ENCODE measurements around the gene OARD1. TPM values are rescaled to one million over a fixed set of nuclear protein-coding genes. Genes with fewer than 3 reads are reported as not detected.

OARD1 gene
- total RNA-seq, 1 experiment from 2014 or later, result 33.7 TPM

DNA sequence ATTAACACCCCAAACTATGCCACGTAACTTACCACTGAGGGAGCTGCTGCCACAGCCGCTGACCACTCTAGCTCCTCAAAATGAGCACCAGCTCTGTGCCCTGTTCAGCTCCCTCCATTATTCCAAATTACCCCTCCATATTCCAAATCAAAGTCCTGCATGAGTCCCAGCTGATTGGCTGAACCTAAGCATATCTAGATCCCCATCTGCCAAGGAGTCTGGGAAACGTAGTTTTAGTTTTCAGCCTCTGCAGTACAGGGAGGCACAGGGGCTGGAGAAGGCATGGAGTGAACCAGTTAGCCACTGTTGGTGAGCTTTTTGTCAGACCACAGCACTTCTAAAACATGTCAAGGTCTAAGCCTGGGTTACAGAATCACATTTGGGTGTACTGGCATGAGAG is 49.0 kb downstream of the OARD1 start:
- POLR2A ChIA-PET, result no interaction called here
- peaks cover 14% of the 10 kb centered on the region for H3K4me1 Mint-ChIP-seq
- H3K27ac Mint-ChIP-seq, result no peak overlapping the region
- peaks cover 3% of the 10 kb centered on the region; the same call in 1 of the 2 replicates for H3K27me3 Mint-ChIP-seq (ENCODE audit: low read depth)
- ATAC-seq (no peak), DNase-seq (ENCODE audit: low spot score) (no peak)
- TF ChIP-seq, protein P1, sequence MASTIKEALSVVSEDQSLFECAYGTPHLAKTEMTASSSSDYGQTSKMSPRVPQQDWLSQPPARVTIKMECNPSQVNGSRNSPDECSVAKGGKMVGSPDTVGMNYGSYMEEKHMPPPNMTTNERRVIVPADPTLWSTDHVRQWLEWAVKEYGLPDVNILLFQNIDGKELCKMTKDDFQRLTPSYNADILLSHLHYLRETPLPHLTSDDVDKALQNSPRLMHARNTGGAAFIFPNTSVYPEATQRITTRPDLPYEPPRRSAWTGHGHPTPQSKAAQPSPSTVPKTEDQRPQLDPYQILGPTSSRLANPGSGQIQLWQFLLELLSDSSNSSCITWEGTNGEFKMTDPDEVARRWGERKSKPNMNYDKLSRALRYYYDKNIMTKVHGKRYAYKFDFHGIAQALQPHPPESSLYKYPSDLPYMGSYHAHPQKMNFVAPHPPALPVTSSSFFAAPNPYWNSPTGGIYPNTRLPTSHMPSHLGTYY (CRISPR knock-in tag; IDR thresholded peaks at IDR 0.05), result no peak
- TF ChIP-seq TP53 (CRISPR knock-in tag; IDR thresholded peaks at IDR 0.05), result no peak
- no peak for TF ChIP-seq FOXK1 (CRISPR knock-in tag; IDR thresholded peaks at IDR 0.05)
- TF ChIP-seq, protein P2, sequence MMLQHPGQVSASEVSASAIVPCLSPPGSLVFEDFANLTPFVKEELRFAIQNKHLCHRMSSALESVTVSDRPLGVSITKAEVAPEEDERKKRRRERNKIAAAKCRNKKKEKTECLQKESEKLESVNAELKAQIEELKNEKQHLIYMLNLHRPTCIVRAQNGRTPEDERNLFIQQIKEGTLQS (CRISPR knock-in tag; conservative IDR thresholded peaks at IDR 0.05), result no peak
- TF ChIP-seq, protein P3, sequence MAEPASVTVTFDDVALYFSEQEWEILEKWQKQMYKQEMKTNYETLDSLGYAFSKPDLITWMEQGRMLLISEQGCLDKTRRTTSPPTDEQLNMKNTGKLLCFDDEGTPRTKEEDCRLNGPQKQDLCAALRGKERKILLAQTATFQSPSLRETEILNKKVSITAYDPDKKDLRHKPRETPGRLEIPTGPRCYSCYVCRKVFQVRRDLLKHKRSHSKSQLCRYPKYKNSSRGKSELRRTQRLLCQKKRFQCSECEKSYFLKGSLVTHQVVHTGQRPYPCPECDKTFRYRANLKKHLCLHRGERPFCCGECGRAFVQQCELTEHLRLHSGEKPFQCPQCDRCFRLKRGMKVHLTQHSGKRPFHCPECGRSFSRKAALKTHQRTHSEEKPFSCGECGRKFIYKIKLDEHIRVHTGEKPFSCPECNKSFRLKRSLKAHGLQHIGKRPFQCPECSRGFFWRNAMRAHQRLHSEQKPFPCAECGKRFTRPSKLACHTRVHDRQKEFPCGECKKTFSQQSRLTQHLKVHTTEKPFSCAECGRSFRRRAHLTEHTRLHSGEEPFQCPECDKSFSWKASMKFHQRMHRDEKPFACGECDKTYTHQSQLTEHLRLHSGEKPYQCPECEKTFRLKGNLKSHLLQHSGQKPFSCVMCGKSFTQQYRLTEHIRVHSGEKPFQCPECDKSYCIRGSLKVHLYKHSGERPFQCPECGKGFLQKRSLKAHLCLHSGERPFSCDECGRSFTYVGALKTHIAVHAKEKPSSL (CRISPR knock-in tag; conservative IDR thresholded peaks at IDR 0.05), result no peak
- no peak for TF ChIP-seq SOX15 (CRISPR knock-in tag; IDR thresholded peaks at IDR 0.05)
- no peak for TF ChIP-seq SP1 (CRISPR knock-in tag; conservative IDR thresholded peaks at IDR 0.05)
- no peak for TF ChIP-seq FOXP1 (CRISPR knock-in tag; IDR thresholded peaks at IDR 0.05; ENCODE audit: borderline replicate concordance)
- peaks cover 8% of the 10 kb centered on the region for H3K9me3 Mint-ChIP-seq
- H3K4me3 Mint-ChIP-seq, result no peak overlapping the region
- 0 out of 2 replicates have a peak, but pooled peaks cover 3% of the 10 kb centered on the region for H3K36me3 Mint-ChIP-seq
- CTCF ChIA-PET, result interaction anchor here (0.9 to 1.1 kb wide), 3 partner anchors 16 to 129 kb away, joined by 3 to 5 read pairs (median 4); partner anchors contain the start of gene UNC5CL

DNA sequence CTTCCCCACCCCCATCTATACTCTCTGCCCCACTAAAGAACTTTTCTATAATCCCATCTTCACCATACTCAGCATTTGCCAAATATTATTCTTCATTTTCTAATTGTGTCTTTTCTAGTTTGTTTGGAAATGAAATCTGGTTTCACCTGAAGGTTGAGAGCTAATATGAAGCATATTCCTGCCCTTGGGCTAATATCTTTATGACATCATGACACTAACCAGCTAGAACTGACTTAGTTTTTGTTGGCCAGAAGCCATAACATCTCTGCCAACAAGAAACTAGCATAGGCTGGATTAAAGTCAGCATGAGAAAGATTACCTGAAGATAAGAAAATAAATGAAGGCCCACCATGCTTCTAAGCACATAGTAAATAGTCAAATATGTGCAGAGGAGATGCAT is 49.9 kb downstream of the OARD1 start:
- no peak overlapping the region for H3K4me3 Mint-ChIP-seq
- 0 out of 2 replicates have a peak, but pooled peaks cover 3% of the 10 kb centered on the region for H3K36me3 Mint-ChIP-seq
- peaks cover 3% of the 10 kb centered on the region; the same call in 1 of the 2 replicates for H3K27me3 Mint-ChIP-seq (ENCODE audit: low read depth)
- TF ChIP-seq, protein P4, sequence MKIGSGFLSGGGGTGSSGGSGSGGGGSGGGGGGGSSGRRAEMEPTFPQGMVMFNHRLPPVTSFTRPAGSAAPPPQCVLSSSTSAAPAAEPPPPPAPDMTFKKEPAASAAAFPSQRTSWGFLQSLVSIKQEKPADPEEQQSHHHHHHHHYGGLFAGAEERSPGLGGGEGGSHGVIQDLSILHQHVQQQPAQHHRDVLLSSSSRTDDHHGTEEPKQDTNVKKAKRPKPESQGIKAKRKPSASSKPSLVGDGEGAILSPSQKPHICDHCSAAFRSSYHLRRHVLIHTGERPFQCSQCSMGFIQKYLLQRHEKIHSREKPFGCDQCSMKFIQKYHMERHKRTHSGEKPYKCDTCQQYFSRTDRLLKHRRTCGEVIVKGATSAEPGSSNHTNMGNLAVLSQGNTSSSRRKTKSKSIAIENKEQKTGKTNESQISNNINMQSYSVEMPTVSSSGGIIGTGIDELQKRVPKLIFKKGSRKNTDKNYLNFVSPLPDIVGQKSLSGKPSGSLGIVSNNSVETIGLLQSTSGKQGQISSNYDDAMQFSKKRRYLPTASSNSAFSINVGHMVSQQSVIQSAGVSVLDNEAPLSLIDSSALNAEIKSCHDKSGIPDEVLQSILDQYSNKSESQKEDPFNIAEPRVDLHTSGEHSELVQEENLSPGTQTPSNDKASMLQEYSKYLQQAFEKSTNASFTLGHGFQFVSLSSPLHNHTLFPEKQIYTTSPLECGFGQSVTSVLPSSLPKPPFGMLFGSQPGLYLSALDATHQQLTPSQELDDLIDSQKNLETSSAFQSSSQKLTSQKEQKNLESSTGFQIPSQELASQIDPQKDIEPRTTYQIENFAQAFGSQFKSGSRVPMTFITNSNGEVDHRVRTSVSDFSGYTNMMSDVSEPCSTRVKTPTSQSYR (CRISPR knock-in tag; IDR thresholded peaks at IDR 0.05), result no peak
- no peak for TF ChIP-seq GRHL2 (CRISPR knock-in tag; IDR thresholded peaks at IDR 0.05; ENCODE audit: insufficient replicate concordance, severe bottlenecking)
- TF ChIP-seq SMAD3 (CRISPR knock-in tag; IDR thresholded peaks at IDR 0.05; ENCODE audit: borderline replicate concordance), result no peak
- TF ChIP-seq ZBTB21 (CRISPR knock-in tag; IDR thresholded peaks at IDR 0.05; ENCODE audit: borderline replicate concordance), result no peak
- H3K27ac Mint-ChIP-seq, result no peak overlapping the region
- ChIA-PET POLR2A (no interaction called here), CTCF (interaction anchor here (1.0 kb wide), 1 partner anchor 22 kb away, joined by 4 read pairs; no protein-coding TSS in a partner anchor)
- DNase-seq (ENCODE audit: low spot score), result no peak
- H3K9me3 Mint-ChIP-seq, result peaks cover 8% of the 10 kb centered on the region
- H3K4me1 Mint-ChIP-seq, result peaks cover 9% of the 10 kb centered on the region
- ATAC-seq, result no peak

DNA sequence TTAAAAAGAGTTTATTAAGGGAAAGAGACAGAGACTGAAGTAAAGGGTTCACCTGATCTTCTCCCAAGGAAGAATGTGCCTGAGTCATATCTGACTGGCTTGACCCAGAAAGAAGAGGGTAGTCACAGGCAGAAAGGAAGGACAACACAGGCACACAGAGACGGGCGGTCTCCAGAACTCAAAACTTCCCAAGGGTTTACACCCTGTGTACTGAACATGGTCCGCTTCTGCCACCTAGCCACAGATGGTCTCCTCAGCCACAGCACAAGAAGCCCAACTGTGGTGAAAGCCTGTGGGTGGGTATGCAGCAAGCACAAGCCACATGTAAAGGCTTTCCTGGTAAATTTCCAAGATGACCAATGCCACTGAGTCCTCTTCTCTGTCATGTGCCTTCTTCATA is 50.3 kb downstream of the OARD1 start:
- Mint-ChIP-seq H3K36me3 (0 out of 2 replicates have a peak, but pooled peaks cover 3% of the 10 kb centered on the region), H3K4me1 (peaks cover 5% of the 10 kb centered on the region), H3K4me3 (no peak overlapping the region), H3K27me3 (ENCODE audit: low read depth) (peaks cover 3% of the 10 kb centered on the region; the same call in 1 of the 2 replicates), H3K27ac (no peak overlapping the region), H3K9me3 (peaks cover 8% of the 10 kb centered on the region)
- DNase-seq (ENCODE audit: low spot score) (peak; percentile 29), ATAC-seq (peak; percentile 85)
- ChIA-PET CTCF (no interaction called here), POLR2A (no interaction called here)
- TF ChIP-seq, protein P5, sequence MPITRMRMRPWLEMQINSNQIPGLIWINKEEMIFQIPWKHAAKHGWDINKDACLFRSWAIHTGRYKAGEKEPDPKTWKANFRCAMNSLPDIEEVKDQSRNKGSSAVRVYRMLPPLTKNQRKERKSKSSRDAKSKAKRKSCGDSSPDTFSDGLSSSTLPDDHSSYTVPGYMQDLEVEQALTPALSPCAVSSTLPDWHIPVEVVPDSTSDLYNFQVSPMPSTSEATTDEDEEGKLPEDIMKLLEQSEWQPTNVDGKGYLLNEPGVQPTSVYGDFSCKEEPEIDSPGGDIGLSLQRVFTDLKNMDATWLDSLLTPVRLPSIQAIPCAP (CRISPR knock-in tag; IDR thresholded peaks at IDR 0.05), result no peak
- TF ChIP-seq SOX15 (CRISPR knock-in tag; IDR thresholded peaks at IDR 0.05), result no peak
- no peak for TF ChIP-seq CBFB (CRISPR knock-in tag; IDR thresholded peaks at IDR 0.05; ENCODE audit: low read depth)
- no peak for TF ChIP-seq NFE2L1 (CRISPR knock-in tag; IDR thresholded peaks at IDR 0.05)
- TF ChIP-seq, protein P6, sequence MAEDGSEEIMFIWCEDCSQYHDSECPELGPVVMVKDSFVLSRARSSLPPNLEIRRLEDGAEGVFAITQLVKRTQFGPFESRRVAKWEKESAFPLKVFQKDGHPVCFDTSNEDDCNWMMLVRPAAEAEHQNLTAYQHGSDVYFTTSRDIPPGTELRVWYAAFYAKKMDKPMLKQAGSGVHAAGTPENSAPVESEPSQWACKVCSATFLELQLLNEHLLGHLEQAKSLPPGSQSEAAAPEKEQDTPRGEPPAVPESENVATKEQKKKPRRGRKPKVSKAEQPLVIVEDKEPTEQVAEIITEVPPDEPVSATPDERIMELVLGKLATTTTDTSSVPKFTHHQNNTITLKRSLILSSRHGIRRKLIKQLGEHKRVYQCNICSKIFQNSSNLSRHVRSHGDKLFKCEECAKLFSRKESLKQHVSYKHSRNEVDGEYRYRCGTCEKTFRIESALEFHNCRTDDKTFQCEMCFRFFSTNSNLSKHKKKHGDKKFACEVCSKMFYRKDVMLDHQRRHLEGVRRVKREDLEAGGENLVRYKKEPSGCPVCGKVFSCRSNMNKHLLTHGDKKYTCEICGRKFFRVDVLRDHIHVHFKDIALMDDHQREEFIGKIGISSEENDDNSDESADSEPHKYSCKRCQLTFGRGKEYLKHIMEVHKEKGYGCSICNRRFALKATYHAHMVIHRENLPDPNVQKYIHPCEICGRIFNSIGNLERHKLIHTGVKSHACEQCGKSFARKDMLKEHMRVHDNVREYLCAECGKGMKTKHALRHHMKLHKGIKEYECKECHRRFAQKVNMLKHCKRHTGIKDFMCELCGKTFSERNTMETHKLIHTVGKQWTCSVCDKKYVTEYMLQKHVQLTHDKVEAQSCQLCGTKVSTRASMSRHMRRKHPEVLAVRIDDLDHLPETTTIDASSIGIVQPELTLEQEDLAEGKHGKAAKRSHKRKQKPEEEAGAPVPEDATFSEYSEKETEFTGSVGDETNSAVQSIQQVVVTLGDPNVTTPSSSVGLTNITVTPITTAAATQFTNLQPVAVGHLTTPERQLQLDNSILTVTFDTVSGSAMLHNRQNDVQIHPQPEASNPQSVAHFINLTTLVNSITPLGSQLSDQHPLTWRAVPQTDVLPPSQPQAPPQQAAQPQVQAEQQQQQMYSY (CRISPR knock-in tag; IDR thresholded peaks at IDR 0.05), result no peak
- no peak for TF ChIP-seq GTF2I (CRISPR knock-in tag; conservative IDR thresholded peaks at IDR 0.05)
- no peak for TF ChIP-seq RORB (CRISPR knock-in tag; IDR thresholded peaks at IDR 0.05)
- no peak for TF ChIP-seq TP53 (CRISPR knock-in tag; IDR thresholded peaks at IDR 0.05)
- TF ChIP-seq JUN (CRISPR knock-in tag; IDR thresholded peaks at IDR 0.05), result no peak
- TF ChIP-seq, protein P7, sequence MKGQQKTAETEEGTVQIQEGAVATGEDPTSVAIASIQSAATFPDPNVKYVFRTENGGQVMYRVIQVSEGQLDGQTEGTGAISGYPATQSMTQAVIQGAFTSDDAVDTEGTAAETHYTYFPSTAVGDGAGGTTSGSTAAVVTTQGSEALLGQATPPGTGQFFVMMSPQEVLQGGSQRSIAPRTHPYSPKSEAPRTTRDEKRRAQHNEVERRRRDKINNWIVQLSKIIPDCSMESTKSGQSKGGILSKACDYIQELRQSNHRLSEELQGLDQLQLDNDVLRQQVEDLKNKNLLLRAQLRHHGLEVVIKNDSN (CRISPR knock-in tag; IDR thresholded peaks at IDR 0.05), result no peak
- no peak for TF ChIP-seq ELF4 (CRISPR knock-in tag; IDR thresholded peaks at IDR 0.05; ENCODE audit: low read depth)

Data from WTC11 (cell line).